Brain microvascular endothelial cell (primary cell): ENCODE results near the gene TMEM187.
A peak's percentile ranks its signal among the peaks of the same experiment; 100 is the strongest.

ENCODE experiments used
- DNase-seq: peaks from one replicate; pipeline ENCODE4 v3.0.0-alpha.2; 2020
- H3K27ac ChIP-seq: fragments of 250-450 bp; sonication (Bioruptor Pico); 2 replicates; pipeline ENCODE4 v1.5.1; 2020; ENCODE audit warnings: mild to moderate bottlenecking, moderate library complexity
- H3K27me3 ChIP-seq: fragments of 250-450 bp; sonication (Bioruptor Pico); replicated peaks from 2 replicates; pipeline ENCODE4 v1.5.1; 2020; ENCODE audit warnings: mild to moderate bottlenecking
- H3K36me3 ChIP-seq: fragments of 250-450 bp; sonication (Bioruptor Pico); replicated peaks from 2 replicates; pipeline ENCODE4 v1.5.1; 2020; ENCODE audit warnings: mild to moderate bottlenecking
- H3K4me3 ChIP-seq: 2 replicates; pipeline ENCODE4 v1.5.1; 2011; ENCODE audit warnings: low read depth, mild to moderate bottlenecking, control low read depth, low read length, moderate library complexity
- CTCF ChIP-seq: IDR thresholded peaks from 2 replicates; pipeline ENCODE4 v1.5.1; 2011; ENCODE audit warnings: low read depth, mild to moderate bottlenecking, moderate library complexity, low read length, control low read depth, inconsistent platforms; ENCODE audit errors: missing control alignments
- in situ Hi-C: cut with HindIII; loops from 2 replicates; pipeline ENCODE4 v1.10.0; 2017; ENCODE audit warnings: low sequenced_read_pairs, low pct_ligation_motif_present

The TMEM187 gene

DNA sequence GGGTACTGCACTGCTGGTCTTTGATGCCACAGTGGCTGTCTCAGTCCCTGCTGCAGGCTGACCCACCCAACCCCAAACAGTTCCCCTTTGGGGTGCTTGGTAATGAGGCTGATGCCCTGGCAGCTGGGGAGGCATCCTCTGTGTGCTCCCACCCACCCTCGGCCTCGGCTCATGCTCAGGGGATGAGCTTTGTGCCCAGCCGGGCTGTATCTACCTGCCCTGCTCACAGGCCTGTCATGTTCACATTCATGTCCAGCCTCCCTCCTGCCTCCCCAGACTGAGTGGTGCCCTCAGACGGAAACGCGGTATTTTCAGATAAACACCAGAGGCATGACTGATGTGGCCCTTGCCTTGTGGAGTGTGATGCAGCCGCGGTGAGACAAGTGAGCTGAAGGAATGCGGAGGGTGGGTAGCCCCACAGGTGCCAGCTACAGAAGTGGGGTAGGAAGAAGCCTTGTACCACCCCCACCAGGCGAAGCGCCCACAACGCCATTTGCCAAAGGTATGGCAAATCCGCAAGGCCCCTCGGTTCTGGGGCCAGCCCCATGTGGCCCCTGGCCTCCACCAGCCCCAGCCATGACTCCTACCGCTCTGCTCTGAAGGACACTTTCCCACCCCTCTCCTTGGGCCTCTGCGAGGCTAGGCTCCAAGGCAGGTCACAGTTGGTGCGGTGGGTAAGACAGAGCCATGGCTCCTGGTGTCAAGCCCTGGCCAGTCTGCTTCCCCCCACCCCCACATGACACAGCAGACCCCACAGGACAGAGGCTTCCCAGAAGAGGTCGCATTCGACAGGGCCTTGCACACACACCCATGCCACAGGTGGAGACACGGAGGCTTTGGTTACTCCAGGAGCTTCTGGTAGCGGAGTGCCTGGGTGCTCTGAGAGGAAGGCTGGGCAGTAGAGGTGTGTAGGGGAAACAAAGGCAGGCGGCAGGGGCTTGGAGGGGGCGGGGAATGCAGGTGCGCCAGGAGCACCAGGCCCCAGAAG, 26.3 kb upstream of the TMEM187 start:
- Histone ChIP-seq H3K27ac (no peak overlapping the region), H3K27me3 (no peaks in the 10 kb centered on the region), H3K4me3 (no peak overlapping the region), H3K36me3 (peaks cover 18% of the 10 kb centered on the region)
- no peak for TF ChIP-seq CTCF
- DNase-seq, result no peak
- in situ Hi-C loops, result no loop called here

DNA sequence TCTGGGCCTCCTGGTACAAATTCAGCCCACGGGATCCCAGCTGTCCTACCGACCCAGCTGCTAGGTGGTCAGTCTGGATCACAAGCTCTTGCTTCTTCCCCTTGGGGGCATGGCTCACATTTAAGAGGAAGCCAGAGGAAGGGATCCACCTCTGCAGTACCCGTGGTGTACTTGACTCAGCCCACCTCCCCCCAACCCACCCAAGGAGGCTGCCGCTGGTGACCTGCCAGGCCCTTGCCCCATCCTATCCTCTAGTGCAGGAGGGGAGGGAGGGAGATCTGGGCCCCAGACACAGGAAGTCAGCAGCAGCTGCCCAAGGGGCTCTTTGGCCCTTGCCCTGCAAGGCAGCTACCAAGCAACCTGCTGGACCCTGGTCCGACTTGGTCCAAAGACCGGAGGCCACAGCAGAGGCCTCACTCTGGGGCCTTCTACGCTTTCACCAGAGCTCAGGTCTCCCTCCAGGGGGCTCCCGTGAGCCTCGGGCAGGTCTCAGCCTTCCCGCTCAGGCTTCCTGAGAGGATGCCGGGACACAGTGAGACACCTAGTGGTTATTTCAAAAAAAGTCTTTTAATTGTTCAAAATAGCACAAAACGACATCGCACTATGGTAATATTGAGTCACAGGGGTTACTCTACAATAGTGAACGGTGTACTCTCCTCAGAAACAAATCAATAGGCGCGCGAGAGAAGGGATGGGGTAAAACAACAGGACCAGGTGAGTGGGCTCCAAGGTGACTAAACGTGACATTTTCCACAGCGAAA, 25.4 kb upstream of the TMEM187 start:
- TF ChIP-seq CTCF, result peak; percentile 94
- Histone ChIP-seq H3K27ac (no peak overlapping the region), H3K4me3 (no peak overlapping the region), H3K36me3 (peaks cover 26% of the 10 kb centered on the region), H3K27me3 (no peaks in the 10 kb centered on the region)
- in situ Hi-C loops, result no loop called here
- DNase-seq, result peak; percentile 56

DNA sequence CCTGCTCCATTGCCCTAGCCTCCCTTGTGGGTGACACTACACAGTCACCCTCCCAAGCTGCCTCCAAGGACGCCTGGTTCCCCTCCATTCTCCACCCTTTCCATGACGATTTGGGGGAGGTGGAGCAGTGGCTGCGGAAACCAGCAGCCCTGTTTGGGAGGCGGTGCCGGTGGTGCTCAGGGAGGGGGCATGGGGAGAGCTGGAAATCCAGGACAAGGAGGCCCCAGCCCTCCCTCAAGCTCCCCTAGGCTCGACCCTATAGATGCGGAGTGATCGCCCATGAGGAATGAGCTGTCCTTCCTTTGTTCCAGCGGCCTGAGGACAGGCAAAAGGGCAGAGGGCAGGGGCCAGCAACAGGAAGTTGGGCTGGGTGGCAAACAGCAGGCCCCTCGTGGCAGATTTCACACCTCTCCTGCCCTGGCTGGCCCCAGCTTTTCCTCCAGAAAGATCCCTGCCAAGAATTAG, 24.5 kb upstream of the TMEM187 start:
- TF ChIP-seq CTCF, result no peak
- no peak overlapping the region for H3K27ac ChIP-seq
- H3K4me3 ChIP-seq, result no peak overlapping the region
- in situ Hi-C loops, result no loop called here
- no peak for DNase-seq
- H3K36me3 ChIP-seq, result peaks cover 34% of the 10 kb centered on the region
- no peaks in the 10 kb centered on the region for H3K27me3 ChIP-seq

DNA sequence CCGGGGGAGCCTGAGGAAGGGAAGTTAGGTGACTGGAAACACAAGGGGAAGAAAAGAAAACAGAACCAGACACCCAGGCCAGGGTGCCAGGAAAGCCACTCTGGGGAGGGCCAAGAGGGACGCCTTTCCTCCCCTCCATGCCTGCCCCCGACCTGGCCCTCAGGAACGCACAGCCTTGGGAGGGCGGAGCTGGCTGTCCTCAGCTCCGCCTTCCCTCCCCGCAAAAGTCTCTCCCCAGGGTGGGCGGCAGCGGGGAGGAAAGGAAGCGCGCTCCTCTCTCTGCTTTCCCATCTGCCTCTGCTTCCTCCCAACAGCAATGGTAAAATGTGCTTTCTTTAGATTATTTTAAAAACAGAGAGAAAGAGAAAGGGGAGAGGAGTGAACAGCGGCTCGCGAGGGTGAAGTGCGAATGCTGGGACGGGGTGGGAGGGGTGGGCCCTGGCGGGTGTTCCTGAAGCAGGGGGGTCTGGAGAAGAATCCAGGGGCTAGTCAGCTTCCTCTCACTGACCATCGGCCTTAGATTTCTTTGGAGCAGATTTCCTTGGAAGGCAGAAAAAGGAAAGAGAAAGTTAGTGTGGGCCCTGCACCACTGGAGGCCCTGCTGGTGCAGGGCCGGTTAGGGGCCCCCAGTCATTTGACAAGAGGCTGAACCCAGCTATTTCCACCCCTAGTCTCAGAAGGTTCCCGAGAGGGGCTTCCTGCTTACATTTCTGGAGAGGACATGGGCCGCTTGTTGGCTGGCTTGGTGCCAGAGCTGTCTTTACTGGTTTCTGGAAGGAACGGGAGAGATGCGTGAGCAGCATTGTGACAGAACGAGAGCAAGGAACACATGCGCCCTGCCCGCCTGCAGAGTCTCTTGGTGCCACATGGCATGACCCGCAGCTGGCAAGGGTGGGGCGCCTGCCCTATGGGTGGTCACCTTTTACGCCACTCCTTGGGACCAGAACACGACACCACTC, 23.4 kb upstream of the TMEM187 start:
- Histone ChIP-seq H3K4me3 (no peak overlapping the region), H3K27ac (no peak overlapping the region), H3K27me3 (no peaks in the 10 kb centered on the region), H3K36me3 (peaks cover 44% of the 10 kb centered on the region)
- in situ Hi-C loops, result no loop called here
- TF ChIP-seq CTCF, result no peak
- no peak for DNase-seq

DNA sequence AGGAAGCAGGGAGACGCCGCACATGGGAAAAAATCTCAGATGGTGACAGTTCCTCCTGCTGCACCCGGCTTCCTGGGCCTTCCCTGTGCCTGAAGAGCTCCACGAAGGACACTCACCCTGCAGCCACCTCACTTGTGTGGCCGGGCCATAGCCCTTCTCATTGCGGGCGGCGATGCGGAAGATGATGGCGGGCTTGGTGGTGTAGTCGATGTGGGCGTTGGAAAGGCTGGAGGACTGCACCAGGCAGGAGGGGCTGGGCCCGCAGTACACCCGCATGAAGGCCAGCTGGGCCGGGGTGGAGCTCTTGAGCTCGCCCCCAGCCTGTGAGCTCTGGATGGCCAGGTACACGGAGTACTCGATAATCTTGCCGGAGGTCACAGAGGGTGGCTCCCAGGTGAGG, 22.4 kb upstream of the TMEM187 start:
- no peak for DNase-seq
- Histone ChIP-seq H3K36me3 (peaks cover 50% of the 10 kb centered on the region), H3K27me3 (no peaks in the 10 kb centered on the region), H3K27ac (no peak overlapping the region), H3K4me3 (no peak overlapping the region)
- in situ Hi-C loops, result no loop called here
- TF ChIP-seq CTCF, result no peak
